GM20431 (cell line): ENCODE data around the gene RFC2.

Experiments
- in situ Hi-C: fragments of 300-500 bp; cut with MseI, MboI; formaldehyde crosslinking; loops from one replicate; pipeline ENCODE4 v1.15.0; 2020; ENCODE audit warnings: low sequenced_read_pairs; ENCODE audit not compliant: unreplicated experiment

Gene RFC2

DNA sequence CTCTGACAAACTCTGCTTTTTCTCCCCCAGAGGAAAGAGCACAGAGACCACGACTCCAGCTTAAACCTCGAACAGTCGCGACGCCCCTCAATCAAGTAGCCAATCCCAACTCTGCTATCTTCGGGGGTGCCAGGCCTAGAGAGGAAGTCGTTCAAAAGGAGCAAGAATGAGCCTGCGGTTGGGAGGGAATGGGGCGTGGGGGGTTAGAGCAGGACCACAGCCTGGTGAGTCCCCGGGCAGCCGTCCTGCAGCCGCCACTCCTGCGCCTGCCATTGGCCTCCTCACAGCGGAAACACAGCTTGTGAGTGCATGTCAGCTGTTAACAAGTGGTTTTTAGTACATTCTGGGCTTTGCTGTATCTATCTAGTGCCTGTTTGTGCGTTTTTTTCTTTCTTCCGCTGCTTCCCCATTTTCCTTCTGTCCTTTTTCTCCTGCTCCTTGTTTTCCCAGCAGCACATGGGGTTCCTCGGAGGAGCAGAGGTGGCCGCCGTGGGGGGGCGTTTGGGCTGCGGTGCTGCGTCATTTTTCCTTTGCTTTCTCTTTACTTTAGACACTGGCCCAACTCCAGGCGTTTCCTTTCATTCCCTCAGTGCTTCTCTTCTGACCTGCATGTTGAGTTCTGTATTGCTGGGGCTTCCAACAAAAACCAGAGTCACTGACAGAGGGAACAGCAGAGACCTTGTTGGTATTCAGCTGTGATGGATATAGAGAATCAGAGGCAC, 58.9 kb downstream of the RFC2 start:
- in situ Hi-C loops, result loop anchor here (10.0 kb wide), 1 partner anchor 200 kb away; no protein-coding TSS in a partner anchor

- in situ Hi-C loops, result loop anchor here (10.0 kb wide), 1 partner anchor 200 kb away; no protein-coding TSS in a partner anchor
These were observed 59.5 kb downstream of the RFC2 start for GRCh38 chr7:74194686-74195085.

DNA sequence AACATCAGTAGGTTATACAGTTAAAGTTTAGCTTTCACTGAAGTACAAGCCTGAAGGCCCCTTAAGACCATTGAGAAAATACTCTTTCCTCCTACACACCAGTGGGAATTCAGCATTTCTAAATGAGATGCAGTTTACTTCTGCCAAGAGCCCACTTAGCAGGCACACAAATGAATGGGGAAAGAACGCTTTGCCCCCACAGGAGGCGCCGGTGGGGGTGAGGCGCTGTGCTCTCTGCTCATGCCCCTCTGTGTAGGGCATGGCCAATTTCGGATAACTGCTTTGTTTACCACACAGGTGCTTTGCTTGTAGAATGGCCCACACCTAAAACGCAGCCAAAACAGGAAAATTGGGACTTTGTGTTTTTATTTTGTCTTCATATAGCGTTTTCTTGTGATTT, 60.3 kb downstream of the RFC2 start:
- in situ Hi-C loops, result loop anchor here (10.0 kb wide), 1 partner anchor 201 kb away; no protein-coding TSS in a partner anchor

DNA sequence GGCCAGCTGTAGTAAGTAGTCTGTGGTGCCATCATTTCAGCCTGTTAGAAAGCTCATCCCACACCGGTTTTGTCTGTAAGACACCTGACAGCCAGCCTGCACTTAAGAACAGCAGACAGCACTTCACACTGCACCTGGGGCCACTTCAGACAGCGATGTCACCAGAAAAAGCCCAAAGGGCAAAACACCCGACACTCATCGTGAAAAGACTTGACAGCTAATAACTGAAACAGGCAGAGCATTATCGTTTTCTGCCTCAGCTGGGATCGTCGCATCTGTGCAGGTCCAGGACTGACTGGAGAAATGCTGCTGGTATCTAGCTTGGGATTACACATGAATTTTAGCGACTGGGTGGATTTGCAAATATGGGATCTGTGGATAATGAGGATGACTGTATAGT, 61.1 kb downstream of the RFC2 start:
- in situ Hi-C loops, result loop anchor here (10.0 kb wide), 1 partner anchor 202 kb away; no protein-coding TSS in a partner anchor

- in situ Hi-C loops, result loop anchor here (10.0 kb wide), 1 partner anchor 204 kb away; no protein-coding TSS in a partner anchor
These were observed 63.0 kb downstream of the RFC2 start for GRCh38 chr7:74191231-74191630.

GRCh38 chr7:74190259-74190658, 63.9 kb downstream of the RFC2 start:
- in situ Hi-C loops, result loop anchor here (10.0 kb wide), 1 partner anchor 205 kb away; no protein-coding TSS in a partner anchor

DNA sequence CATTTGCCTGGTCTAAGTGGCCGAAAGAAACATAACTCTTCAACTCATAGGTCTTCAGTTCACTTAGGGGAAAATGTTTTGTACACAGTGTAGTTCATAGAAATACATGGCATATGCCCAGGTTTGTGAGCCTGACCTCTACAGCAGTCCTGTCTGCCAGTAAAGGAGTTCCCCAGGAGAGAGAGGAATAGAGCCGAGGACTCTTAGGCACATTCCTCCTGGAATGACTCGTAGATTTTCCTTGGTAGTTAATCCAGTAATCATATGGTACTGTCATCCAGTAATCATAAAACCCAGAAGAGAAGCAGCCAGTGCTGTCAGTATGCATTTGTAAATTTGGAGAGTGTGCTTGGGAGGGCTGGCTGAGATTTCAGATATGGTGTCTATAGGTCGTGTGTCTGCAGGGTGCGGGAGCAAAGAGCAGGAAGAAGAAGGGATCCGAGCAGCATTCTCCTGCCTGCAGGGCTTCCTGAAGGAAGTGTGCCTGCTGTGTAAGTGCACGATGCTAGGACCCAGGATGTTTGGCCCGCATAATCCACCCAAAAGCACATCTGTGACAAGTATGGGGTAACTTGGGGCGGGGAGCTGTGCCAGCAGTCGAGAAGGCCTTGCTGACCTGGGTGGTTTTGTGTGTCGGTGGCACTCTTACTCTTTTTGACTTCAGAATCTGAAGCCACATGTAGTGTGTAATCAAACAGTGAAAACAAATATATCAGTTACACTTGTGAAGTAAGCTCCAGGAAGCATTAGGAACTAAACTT, 66.1 kb downstream of the RFC2 start:
- in situ Hi-C loops, result no loop called here

DNA sequence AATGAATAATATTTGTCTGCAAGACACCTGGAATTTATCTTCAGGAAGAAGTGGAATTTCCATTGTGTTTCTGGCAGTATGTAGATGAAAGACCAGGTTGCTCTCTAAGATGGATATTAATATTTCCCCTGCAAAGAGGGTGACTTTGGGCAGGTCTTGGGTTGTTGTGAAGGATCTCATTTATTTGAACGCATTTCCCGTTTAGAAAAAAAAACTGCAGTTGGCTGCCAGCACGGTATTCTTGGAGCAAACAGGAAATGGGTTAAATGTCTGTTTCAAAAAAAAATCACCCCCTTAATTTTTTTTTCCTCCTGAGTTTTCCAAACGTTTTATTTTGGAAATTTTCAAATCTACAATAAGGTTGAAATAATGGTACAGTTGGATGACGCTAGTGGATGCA, 68.6 kb downstream of the RFC2 start:
- in situ Hi-C loops, result no loop called here

DNA sequence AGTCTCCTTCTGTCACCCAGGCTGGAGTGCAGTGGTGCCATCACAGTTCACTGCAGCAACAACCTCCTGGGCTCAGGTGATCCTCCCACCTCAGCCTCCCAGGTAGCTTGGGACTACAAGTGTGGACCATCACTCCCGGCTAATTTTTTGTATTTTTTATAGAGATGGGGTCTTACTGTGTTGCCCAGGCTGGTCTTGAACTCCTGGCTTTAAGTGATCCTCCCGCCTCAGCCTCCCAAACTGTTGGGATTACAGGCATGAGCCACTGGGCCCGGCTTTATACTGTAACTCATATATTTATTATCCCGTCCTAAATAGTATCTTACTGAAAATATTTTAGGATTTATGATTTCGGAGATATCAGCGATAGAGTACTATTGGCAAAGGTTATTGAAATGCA, 69.2 kb downstream of the RFC2 start:
- in situ Hi-C loops, result no loop called here

- in situ Hi-C loops, result no loop called here
These were observed 70.3 kb downstream of the RFC2 start for GRCh38 chr7:74183653-74184450.

GRCh38 chr7:74183142-74183541, 71.1 kb downstream of the RFC2 start:
- in situ Hi-C loops, result no loop called here

DNA sequence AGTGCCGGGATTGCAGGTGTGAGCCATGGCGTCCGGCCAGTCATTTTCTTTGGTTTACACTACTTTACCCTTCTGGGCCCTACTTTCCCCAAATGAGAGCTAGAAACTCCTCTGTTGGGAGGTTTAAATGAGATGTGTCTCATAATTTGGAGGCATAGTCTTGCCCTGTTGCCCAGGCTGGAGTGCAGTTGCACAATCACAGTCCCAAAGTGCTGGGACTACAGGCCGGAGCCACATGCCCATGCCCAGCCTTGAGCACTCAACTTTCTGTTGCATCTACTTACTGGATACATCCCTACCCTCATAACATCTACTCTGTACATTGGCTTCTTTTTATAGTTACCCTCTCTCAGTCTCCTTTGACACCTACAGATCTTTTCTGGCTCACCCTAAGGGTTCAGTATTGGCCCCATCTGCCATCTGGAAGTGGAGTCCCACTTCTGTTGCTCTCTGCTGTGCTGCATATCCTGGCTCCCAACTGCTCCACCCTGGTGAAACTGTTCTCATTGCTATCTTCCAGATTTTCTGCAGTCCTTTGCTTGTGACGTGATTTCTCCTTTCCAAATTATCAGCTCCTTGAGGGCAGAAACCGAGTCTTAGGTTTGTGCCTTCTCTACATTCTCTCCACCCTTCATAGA, 71.6 kb downstream of the RFC2 start:
- in situ Hi-C loops, result no loop called here

GRCh38 chr7:74181821-74182220, 72.4 kb downstream of the RFC2 start:
- in situ Hi-C loops, result no loop called here
